Measurements from ENCODE around the gene PLPP3.

PLPP3 gene

GRCh38 chr1:56459260-56459659 is 120.1 kb downstream of the PLPP3 start:
- no peak for DNase-seq (ENCODE audit: low read depth)

- DNase-seq (ENCODE audit: low read depth), result no peak
Observed at GRCh38 chr1:56457756-56458375, 121.5 kb downstream of the PLPP3 start.

GRCh38 chr1:56456435-56457101 is 122.8 kb downstream of the PLPP3 start:
- DNase-seq (ENCODE audit: low read depth), result no peak

- no peak for DNase-seq (ENCODE audit: low read depth)
Observed at GRCh38 chr1:56453417-56454078, 125.8 kb downstream of the PLPP3 start.

- no peak for DNase-seq (ENCODE audit: low read depth)
Observed at GRCh38 chr1:56453016-56453415, 126.3 kb downstream of the PLPP3 start.

- no peak for DNase-seq (ENCODE audit: low read depth)
Observed at GRCh38 chr1:56452027-56453011, 127.0 kb downstream of the PLPP3 start.

- DNase-seq (ENCODE audit: low read depth), result no peak
Observed at GRCh38 chr1:56451491-56451890, 127.9 kb downstream of the PLPP3 start.

- DNase-seq (ENCODE audit: low read depth), result no peak
Observed at GRCh38 chr1:56450004-56450666, 129.2 kb downstream of the PLPP3 start.

GRCh38 chr1:56448529-56449300 is 130.6 kb downstream of the PLPP3 start:
- DNase-seq (ENCODE audit: low read depth), result no peak

GRCh38 chr1:56447823-56448222 is 131.5 kb downstream of the PLPP3 start:
- no peak for DNase-seq (ENCODE audit: low read depth)

GRCh38 chr1:56446531-56447098 is 132.7 kb downstream of the PLPP3 start:
- no peak for DNase-seq (ENCODE audit: low read depth)

- no peak for DNase-seq (ENCODE audit: low read depth)
Observed at GRCh38 chr1:56444960-56445646, 134.3 kb downstream of the PLPP3 start.
